Fibroblast of skin of scalp (primary cell): ENCODE results near the gene RASSF3. TPM values are rescaled to one million over a fixed set of nuclear protein-coding genes. Genes with fewer than 3 reads are reported as not detected.
"Not testable (repeated sequence)": the region's sequence is repeated elsewhere in the genome, so short reads cannot be mapped to it uniquely, and the experiment has no call there.

Experiments
- DNase-seq: peaks from one replicate; pipeline ENCODE4 v3.0.0-alpha.2; 2013
- polyA plus RNA-seq, 2 experiments: library from polyadenylated mRNA; unstranded; fragments of 120-200 nt; gene quantifications; one replicate each; pipeline ENCODE4 v1.2.1, GENCODE V29; 2013; ENCODE audit not compliant: insufficient read length in 2 of 2

Gene RASSF3
- 12.8 TPM for polyA plus RNA-seq (2013, experiment 1 of 2; ENCODE audit: insufficient read length)
- polyA plus RNA-seq (2013, experiment 2 of 2; ENCODE audit: insufficient read length): 15.4 TPM

GRCh38 chr12:64610079-64610659 is at the start of gene RASSF3:
Gene RASSF3 (plus strand): TSS chr12:64610495. CDS start chr12:64610633, 138 bp downstream.
- peak; percentile 46 for DNase-seq

GRCh38 chr12:64561302-64562136 is 48.8 kb upstream of the RASSF3 start:
- DNase-seq: no peak

DNA sequence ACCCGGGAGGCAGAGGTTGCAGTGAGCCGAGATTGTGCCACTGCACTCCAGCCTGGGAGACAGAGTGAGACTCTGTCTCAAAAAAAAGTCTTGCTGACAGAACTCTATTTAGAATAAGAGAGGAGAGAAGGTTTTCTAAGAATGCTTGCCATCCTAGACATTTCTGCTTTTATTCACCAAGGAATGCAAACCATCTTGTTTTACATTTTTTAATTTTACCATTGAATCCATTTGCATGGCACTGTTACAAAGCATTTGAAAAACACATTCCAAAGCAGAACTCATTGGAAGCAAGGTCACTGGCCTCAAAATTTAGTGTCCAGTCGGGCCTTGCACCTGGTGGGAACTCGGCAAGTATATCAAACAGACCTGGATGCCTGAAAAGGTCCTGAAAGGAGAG is 44.2 kb upstream of the RASSF3 start:
- DNase-seq: peak; percentile 75

GRCh38 chr12:64566831-64567517 is 43.3 kb upstream of the RASSF3 start:
- no peak for DNase-seq

- no peak for DNase-seq
Measured at GRCh38 chr12:64567570-64567969, 42.7 kb upstream of the RASSF3 start.

GRCh38 chr12:64568298-64568697 is 42.0 kb upstream of the RASSF3 start:
- no peak for DNase-seq

DNA sequence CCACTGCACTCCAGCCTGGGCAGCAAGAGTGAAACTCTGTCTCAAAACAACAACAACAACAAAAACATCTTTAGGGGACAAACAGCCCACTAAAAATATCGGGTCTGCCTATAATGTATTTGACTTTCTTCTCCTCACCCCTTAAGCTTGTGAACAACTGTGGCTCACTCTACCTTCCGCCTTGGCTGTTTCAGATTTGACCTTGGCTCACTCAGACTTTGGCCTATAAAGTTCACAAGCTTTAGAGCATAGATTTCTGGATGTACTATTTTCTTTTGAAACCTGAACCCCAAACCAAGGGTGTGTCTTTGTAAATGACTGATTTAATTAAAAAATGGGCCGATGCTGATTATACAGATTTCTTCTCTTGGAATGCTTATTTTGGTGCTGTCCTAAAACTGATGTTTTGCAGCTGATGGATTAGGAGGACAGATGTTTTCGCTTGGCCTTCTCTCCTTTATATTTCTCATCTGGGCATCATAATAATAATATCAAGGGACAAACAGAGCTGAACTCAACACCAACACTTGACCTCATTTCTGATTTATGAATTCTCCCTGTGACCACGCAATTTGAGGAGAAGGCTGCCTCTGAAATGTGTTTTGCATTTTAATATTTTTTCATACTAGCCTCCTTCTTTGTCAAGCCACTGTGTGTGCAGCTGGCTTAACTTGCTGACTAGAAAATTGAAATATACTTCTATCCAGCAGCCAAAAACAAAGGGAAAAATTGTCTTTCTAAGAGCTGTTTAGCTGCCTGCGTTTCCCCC is 40.2 kb upstream of the RASSF3 start:
- DNase-seq: no peak

- no peak for DNase-seq
Measured at GRCh38 chr12:64571411-64571810, 38.9 kb upstream of the RASSF3 start.

DNA sequence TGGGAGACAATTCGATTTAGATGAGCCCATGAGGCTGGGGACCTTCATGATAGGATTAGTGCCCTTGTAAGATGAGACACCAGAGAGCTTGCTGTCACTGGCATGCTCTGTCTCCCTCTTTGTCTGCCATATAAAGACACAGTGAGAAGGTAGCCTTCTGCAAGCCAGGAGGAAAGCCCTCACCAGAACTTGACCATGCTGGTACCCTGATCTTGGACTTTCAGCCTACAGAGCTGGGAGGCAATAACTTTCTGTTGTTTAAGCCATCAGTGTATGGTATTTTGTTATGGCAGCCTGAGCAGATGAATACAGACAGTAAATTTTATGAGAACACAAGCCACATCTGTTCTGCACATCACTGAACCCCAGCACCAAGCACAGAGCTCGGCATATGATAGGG is 38.1 kb upstream of the RASSF3 start:
- no peak for DNase-seq

DNA sequence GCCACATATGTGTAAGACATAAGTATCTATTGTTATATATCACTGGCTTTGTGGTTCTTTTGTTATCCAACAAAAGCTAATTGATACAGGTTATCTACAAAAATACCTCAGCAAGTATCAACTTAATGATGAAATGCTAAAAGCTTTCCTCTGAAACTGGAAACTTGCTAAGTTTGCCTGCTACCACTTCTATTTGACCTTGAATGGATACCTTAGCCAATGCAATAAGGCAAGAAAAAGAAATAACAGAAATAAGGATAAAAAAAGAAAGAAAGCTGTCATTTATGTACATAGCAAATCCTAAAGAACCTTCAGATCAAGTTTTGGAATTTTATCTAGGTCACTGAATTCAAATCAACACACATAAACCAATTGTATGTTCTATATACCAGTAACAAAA is 35.5 kb upstream of the RASSF3 start:
- DNase-seq: no peak

DNA sequence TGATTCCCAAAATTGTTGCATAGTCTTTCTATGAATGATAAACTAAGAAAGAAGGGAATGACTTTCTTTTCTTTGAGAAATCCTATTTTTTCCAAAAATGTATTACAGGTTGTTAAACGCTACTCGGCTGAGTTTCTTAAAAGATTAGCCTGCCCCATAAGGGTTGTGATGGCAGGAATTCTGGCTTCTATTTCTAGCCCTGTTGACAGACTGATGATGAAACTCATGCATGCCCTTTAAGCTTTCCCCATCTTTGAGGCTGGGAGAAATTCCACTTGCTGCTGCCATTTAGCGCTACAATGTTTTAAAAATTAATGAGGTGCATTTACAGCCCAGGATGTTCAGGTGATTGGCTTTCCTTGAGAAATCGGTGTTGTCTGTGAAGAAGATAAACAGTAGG is 33.2 kb upstream of the RASSF3 start:
- DNase-seq: no peak

DNA sequence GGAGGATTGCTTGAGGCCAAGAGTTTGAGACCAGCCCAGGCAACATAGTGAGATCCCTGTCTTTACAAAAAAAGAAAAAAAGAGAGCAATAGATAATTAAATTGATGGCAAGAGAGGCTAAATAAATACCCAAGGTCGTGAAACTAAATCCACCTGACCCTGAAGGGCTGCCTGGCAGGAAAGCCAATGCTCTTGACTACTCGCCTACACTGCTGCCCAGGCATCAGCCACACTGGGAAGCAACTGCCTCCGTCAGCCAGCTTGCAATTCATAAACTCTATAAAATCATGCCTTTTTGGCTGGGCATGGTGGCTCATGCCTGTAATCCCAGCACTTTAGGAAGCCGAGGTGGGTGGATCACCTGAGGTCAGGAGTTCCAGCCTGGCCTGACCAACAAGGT is 31.7 kb upstream of the RASSF3 start:
- no peak for DNase-seq

DNA sequence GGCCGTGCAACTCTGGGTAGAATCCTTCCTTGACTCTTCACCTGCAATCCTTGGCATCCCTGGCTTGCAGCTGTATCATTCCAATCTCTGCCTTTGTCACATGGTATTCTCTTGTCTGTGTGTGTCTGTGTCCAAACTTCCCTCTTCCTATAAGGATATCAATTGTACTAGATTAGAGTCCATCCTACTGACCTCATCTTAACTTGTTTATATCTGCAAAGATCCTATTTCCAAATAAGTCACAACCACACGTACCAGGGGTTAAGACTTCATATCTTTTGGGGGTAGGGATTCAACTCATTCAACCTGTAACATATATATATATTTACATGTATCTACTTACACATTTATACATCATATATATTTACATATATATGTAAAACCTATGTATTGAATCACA is 29.6 kb upstream of the RASSF3 start:
- DNase-seq: no peak

DNA sequence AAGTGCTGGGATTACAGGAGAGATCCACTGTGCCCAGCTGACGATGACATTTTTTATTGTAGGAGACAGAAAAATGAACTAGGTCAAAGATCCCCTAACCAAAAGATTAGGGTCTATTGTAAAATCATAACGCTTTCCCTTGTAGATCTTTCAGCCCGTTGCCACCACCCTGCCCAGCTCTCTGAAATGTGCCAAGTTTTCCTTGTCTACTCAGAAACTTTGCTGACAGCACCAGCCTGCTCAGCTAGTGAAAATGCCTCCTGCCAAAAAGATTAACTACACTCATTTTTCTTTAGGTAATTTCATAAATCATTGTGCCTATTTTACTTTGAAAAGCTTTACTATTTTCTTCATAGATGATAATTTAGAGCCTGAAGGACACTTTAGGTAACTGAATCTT is 28.2 kb upstream of the RASSF3 start:
- no peak for DNase-seq

DNA sequence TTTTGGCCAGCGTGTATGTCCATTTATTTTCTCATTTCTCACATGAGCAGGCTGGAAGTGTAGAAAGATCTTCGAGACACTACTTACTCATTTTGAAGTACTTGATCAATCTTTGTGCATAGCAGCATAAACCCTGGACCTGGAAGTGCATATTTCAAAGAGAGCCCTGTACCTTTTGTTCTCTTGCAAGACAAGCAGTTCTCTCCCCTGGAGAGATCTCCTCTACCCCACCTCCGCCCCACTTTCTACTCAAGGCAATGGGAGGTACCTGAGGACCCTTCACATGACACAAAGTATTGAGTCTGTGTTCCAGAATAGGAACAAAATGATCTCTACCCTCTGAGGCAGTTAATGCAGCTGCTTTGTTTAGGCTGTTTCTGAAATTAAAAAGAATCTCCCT is 27.4 kb upstream of the RASSF3 start:
- no peak for DNase-seq

- not testable (repeated sequence) for DNase-seq
Measured at GRCh38 chr12:64583395-64583770, 26.9 kb upstream of the RASSF3 start.

GRCh38 chr12:64583771-64584421 is 26.4 kb upstream of the RASSF3 start:
- no peak for DNase-seq

DNA sequence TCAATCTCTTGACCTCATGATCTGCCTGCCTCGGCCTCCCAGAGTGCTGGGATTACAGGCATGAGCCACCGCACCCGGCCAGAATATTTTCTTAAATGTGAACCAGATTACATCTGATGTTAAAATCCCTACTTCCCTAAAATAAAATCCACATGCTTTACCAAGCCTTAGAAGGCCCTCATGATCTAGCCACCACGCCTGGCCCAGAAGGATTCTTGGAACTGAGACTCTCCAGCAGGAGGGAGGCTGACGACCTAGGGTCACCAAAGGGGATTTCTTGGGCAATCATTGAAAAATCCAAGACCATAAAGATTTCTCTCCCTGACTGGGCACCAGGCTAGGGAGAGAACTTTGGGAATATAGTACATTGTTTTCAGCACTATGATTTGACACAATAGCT is 25.2 kb upstream of the RASSF3 start:
- no peak for DNase-seq

GRCh38 chr12:64587447-64587846 is 22.8 kb upstream of the RASSF3 start:
- no peak for DNase-seq

- DNase-seq: no peak
Measured at GRCh38 chr12:64590183-64590582, 20.1 kb upstream of the RASSF3 start.

DNA sequence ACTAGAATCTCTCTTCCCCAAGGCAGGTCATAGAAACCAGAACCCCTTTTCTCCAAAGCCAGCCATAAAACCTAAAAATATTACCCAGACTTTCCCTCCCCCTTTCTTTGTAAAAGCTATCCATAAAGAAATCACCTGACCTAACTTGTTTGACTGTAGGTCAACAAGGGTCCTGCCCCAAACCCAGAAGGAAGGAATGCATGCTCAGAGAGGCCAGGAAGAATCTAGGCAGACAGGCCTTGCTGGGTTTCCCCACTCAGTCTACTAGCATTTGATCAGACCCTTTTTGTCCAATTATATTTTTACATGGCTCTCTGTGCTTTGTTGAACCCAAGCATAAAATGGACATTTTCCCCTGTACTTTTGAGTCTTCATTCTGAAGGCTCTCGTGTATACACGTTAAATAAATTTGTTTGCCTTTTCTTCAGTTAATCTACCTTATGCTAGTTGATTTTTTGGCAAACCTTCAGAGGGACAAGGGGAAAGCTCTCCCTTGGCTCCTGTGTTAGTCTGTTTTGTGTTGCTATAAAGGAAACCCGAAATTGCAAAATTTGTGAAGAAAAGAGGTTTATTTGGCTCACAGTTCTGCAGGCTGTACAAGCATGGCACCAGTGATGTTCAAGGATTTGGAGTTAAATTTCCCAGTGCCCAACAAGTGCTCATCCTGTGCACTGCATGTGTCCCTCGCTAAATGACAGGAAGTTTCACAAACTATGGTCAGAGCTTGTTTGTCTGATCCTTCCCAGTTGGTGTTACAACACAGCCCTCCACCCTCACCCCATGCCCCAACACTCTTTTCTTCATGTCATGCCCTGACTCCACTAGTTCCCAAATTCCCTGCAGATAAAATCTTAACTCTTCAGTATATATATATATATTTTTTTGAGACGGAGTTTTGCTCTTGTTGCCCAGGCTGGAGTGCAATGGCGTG is 14.2 kb upstream of the RASSF3 start:
- no peak for DNase-seq
